Astrocyte of the spinal cord (primary cell): ENCODE data around the gene MAEA.

Experiments used
- DNase-seq: peaks from one replicate; pipeline ENCODE4 v3.0.0; 2011; ENCODE audit warnings: low read depth, low spot score
- H3K4me3 ChIP-seq: 2 replicates; pipeline ENCODE4 v1.5.1; 2011; ENCODE audit warnings: low read depth, mild to moderate bottlenecking, low read length, moderate library complexity
- CTCF ChIP-seq: IDR thresholded peaks from 2 replicates; pipeline ENCODE4 v1.5.1; 2012; ENCODE audit warnings: low read depth, mild to moderate bottlenecking, low read length, inconsistent platforms
- in situ Hi-C: cut with HindIII; loops from 2 replicates; pipeline ENCODE4 v1.10.0; 2017; ENCODE audit warnings: low sequenced_read_pairs

The MAEA gene

DNA sequence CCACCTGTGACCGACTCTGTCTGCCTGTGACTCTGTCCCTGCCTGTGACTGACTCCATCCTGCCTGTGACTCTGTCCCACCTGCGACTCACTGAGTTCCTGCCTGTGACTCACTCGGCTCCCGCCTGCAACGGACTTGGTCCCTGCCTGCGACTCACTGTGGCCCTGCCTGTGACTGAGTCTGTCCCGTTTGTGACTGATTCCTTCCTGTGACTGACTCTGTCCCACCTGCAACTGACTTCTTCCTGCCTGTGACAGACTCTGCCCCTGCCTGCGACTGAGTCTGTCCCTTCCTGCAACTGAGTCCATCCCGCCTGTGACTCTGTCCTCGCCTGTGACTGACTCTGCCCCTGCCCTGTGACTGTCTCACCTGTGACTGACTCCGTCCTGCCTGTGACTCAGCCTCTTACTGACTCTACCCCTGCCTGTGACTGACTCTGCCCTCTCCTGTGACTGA is 47.7 kb downstream of the MAEA start:
- DNase-seq = no peak
- in situ Hi-C loops = no loop called here
- no peak overlapping the region for H3K4me3 ChIP-seq
- no peak for TF ChIP-seq CTCF

GRCh38 chr4:1337951-1338751 is 48.5 kb downstream of the MAEA start:
- no peak for TF ChIP-seq CTCF
- in situ Hi-C loops = no loop called here
- DNase-seq = no peak
- no peak overlapping the region for H3K4me3 ChIP-seq

GRCh38 chr4:1338752-1339414 is 49.2 kb downstream of the MAEA start:
- TF ChIP-seq CTCF = no peak
- H3K4me3 ChIP-seq = no peak overlapping the region
- no peak for DNase-seq
- in situ Hi-C loops = no loop called here

- no peak for DNase-seq
- TF ChIP-seq CTCF = no peak
- in situ Hi-C loops = no loop called here
- no peak overlapping the region for H3K4me3 ChIP-seq
Measured at GRCh38 chr4:1339489-1339888, 49.8 kb downstream of the MAEA start.

DNA sequence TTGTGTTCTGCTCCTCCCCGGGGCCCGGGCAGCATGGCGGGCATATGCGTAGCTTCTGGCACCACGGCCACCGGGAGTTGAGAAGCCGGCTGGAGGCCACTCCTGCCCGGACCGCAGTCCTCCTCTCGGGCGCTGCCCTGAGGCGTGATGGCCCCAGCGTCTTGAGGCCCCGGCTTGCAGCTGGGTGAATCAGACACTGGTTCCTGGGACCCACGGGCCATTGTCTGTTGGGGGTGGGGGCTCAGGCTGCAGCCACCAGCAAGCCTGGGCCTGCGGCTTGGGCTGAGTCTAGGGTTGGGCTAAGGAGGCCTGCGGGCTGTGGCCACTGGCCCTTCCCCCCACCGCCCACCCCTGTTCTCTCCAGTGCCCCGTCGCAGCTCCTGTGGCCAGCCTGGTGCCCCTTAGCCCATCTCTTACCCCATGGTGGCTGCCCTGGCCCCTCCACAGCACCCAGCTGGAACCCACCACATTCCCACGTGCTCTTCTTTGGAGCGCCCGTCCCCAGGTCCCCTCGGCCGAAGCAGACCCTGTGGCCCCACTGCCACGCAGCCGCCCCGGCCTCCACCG is 50.6 kb downstream of the MAEA start:
- no peak for TF ChIP-seq CTCF
- no peak overlapping the region for H3K4me3 ChIP-seq
- no peak for DNase-seq
- in situ Hi-C loops = no loop called here

DNA sequence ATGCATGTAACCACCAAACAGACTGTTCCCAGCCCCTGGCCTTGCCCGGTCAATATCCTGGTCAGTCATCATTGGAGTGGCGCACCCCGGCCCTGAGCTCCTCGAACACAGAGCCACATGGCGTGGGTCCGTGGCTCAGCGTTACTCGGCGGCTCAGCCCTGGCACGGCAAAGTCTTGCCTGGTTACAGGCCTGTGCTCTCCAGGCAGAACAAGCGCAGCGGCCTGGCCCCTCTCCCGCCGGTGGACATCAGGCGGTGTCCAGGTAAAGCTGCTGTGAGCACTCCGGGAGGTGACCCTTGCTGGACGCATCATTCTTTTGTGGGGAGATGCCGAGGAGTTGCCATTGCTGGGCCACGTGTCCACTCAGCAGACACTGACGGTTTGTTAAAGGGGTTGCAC is 51.2 kb downstream of the MAEA start:
- in situ Hi-C loops = no loop called here
- no peak overlapping the region for H3K4me3 ChIP-seq
- no peak for TF ChIP-seq CTCF
- DNase-seq = no peak
